D341Med (cell line): ENCODE results near the gene DUSP2.

ENCODE experiments used
- DNase-seq: peaks from one replicate; pipeline ENCODE4 v3.0.0; 2012; ENCODE audit warnings: low spot score

The DUSP2 gene

GRCh38 chr2:96131813-96132745, 13.2 kb downstream of the DUSP2 start:
- DNase-seq, result no peak

GRCh38 chr2:96131152-96131812, 14.0 kb downstream of the DUSP2 start:
- DNase-seq, result no peak

DNA sequence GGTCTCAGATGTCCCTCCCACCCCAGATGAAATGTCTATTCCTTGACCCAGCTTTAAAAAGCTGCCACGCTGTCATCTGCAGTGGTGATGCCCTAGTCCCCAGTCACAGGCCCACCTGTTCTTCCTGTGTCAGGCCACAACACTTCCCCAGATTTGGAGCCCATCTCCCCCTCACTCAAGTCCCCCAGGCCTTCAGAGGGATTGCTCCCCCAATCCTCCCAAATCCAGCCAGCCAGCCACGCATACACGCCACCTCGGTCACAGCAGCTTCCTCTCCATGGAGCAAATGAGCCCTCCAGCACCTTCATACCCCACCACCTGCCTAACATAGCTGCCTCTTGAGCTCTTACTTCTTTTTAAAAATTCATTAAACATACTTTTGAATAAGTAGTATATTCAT, 14.8 kb downstream of the DUSP2 start:
- DNase-seq, result no peak

DNA sequence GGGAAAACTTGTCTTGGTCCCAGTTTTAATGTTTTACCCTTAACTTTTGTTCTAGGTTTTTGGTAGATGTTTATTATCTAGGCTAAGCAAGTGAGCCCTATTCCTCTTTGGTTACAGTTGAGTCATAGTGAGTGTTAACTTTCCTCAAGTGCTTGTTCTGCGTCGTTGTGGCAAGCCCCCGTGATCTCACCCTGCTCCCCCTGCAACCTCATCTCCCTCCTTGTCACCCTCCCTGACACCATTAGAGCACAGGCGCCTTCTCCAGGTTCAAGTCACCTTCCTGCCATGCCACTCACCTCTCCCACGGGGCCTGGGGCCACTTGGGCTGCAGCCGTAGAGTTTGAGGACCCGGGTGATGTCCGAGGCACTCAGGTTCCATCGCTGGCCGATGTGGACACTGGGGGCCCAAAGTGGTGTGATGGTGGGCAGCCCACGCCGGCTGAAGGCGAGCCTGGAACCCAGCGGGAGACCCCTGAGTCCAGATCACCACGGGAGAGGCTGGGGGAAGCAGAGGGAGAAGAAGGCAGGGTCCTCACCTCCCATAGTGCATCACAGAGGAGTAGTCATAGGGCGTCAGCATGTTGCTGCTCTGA, 15.6 kb downstream of the DUSP2 start:
- DNase-seq, result no peak

GRCh38 chr2:96128456-96128855, 16.8 kb downstream of the DUSP2 start:
- DNase-seq, result no peak

- no peak for DNase-seq
Observed at GRCh38 chr2:96124406-96125265, 20.6 kb downstream of the DUSP2 start.

- DNase-seq, result no peak
Observed at GRCh38 chr2:96123936-96124335, 21.3 kb downstream of the DUSP2 start.

DNA sequence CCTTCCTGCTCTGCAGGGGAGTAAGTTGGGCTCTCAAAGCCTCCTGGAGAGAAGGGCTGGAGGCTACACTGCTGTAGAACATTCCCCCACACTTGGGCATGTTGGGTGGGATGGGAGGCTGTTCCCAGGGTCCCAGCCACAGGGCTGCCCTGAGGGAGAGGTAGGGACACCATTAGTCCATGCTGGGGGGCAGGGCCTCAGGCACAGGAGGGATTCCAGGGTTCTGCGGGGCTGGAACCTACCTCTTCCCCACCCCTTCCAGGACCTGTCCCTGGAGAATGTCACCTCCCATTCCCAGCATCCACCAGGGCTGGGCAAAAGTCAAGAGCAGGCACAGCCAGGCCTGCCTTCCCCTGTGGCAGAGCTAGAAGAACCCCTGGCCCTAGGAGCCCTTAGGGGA, 21.9 kb downstream of the DUSP2 start:
- no peak for DNase-seq

DNA sequence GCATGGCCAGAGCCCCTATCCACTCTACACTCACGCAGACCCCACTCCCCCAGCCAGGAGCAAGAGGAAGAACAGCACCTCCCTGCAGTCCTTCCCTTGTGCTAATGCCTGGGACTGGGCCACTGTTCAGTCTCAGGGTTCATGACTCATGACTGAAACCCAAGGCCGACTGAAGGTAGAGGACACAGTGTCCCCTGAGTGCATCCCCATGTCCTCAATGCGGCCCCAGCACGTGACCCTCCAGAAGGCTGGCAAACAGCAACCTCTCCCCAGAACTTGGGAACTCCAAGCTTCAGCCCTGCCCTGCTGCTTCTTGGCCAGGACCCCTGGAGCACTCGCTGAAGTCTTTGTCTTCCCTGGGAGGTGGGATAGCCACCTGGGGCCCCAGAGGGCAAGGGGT, 22.8 kb downstream of the DUSP2 start:
- no peak for DNase-seq

DNA sequence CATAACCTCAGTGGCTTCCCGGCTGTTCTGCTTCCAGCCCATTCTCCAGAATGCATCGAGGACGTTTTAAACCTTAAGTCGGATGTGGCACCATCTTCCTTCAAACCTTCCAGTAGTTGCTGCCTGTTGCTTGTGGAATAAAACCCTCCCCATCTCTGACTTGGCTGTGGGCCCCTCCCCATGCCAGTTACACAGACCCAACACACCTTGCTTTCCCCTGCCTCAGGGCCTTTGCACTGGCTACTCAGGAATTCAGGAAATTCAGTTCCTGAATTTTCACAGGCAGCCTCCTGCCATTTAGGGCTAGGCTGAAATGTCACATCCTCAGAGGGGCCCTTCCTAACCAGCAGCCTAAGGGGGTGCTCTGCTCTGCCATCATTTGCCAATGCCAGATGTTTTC, 23.8 kb downstream of the DUSP2 start:
- DNase-seq, result no peak

- DNase-seq, result no peak
Observed at GRCh38 chr2:96120991-96121390, 24.2 kb downstream of the DUSP2 start.

DNA sequence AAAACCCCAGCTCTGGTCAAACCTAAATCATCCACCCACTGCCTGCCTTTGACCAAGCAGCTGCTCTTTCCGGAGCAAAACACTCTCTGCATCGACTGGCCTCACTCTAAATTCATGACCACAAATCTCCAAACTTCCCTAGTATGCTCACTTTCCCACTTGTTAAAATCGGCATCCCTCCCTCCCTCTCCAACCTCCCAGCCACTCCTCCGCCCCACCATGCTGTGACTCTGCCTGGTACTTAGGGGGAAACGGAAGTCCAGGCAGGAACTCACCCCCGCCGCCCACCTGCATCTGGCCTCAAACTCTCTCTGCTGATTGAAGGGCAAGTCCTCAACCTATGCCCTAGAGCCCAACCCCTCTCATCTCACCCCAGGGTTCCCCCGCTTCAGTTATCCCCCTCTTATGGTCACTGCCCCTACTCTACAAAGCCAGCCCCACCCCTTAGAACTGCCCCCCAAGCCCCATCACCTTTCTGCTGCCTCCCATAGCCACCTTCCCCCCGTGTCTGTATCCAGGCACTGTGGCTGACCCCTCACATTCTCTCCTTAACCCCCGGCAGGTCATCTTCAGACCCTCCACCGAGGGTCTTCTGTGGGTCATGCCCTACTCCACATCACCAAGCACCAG, 25.0 kb downstream of the DUSP2 start:
- DNase-seq, result no peak

- DNase-seq, result no peak
Observed at GRCh38 chr2:96119389-96119751, 25.9 kb downstream of the DUSP2 start.

- no peak for DNase-seq
Observed at GRCh38 chr2:96118698-96119388, 26.4 kb downstream of the DUSP2 start.

DNA sequence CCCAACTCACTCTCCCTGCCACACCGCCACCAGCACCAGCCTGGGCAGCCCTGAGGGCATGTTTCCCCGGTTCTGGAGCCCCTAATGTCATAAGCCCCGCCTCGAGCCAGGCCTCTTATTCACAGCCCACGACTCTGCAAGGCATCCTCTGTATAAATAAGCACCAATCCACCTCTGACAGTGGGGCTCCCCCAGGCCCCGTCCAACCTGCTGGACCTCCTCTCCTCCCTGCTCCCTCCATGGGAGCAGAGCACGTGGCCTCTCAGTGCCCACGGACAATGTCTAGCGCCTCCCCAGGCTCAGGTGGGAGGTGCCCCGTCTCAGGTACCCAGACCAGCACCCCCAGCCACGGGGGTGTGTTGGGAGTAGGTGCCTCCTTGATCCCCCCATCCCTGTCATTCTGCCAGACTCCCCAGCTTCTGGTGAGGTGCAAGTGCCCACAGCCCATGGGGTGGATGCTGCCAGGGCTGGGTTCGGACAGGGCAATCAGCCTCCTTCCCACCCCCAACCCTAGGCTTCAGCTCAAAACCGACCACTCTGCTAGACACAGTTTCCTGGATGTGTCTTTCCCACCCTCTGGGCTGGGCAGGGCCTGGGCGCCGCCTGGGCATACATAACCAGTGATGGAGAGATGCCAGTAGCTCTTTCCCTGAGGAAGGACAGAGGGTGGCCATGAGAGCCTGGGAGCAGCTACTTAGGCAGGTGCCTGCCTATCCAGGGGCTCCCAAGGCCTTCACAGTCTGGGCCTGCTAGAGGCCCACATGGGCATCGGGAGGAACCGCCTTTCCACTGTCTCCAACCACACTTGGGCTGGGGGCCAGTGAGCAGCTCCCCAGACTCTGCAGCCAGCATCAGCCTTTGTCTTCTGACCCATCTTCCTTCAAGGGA, 27.3 kb downstream of the DUSP2 start:
- DNase-seq, result no peak

DNA sequence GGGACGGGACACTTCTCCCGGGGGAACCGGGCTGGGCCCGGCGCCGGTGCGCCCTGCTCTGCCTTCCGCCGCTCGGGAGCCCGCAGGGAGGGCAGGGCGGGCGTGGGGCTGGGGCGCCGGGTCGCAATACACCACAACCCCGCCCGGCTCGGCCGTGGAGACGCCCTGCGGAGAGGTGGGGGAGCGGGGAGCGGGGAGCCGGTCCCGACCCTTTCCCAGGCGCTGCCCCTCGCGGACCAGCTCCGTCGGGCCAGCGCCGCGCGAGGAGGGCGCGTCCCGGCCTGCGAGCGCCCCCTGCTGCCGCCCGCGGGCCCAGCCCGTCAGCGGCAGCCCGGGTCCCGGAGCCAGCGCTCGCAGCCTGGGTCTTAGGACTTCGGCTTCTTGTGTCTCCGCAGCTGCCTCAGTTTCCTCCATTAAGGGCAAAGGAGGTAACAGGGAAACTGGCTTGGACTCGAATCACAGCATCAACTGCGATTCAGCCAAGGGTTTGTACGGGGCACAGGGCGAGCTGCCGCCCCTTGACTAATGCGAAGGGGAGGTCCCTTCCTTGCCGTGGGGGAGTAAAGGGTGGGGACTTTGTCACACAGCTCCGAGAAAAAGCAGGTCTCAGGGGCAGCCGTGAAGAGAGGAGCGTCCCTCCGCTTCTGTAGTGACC, 28.2 kb downstream of the DUSP2 start:
- peak; percentile 96 for DNase-seq

DNA sequence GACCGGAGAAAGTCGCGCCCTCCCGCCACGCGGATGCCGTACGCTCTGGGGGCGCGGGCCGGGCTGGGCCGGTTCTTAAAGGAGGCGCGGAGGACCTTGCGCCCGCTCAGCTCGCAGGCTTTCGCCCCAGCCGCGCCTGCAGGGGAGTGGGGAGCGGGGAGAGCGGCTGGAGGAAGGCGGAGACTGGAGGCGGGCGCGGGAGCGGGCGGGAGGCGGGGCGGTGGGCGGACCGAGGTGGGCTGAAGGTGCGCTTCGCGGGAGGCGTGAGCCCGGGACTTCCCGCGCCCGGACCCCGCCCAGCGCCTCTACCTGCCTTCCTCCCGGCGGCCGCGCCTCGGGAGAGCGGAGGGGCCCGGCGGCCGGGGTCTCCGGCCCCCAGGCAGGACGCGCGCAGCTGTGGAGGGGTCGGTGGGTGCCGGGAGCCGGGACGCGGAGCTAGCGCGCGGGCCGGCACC, 28.8 kb downstream of the DUSP2 start, which contains the start of gene ADRA2B:
Gene ADRA2B, minus strand, starts transcription at position 148 of the 455 bp plus-strand sequence. CDS start 422 bp downstream, outside the sequence.
- DNase-seq, result peak; percentile 71

DNA sequence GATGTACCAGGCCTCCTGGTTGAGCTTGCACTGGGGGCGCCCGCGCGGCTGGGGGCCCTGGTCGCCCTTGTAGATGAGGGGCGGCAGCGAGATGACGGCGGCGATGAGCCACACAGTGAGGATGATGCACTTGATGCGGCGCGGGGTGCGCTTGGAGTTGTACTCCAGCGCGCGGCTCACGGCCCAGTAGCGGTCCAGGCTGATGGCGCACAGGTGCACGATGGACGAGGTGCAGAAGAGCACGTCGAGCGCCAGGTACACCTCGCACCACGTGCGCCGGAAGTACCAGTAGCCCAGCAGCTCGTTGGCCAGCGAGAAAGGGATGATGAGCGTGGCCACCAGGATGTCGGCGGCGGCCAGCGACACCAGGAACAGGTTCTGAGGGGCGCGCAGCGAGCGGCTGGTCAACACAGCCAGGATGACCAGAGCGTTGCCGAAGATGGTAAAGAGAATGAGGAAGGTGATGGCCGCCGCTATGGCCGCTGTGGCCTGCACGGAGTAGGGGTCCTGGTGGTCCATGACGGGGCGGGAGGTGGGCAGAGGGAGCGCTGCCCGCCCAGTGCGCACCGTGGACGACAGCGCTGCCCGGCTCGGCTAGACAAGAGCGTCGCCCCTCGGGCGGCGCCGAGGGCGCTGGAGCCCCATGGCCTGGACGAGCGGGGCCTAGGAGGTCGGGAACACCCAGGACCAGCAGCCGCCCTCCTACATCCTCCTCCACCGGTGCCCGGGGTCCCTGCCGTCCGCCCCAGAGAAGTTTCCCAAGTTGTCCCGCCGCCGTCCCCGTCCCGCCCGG, 29.4 kb downstream of the DUSP2 start:
- no peak for DNase-seq
